Measurements from ENCODE around the gene EEIG1. TPM values are rescaled to one million over a fixed set of nuclear protein-coding genes. Genes with fewer than 3 reads are reported as not detected.

Gene EEIG1
- total RNA-seq, 1 donor = 20.6 TPM

- Histone ChIP-seq H3K27me3 (ENCODE audit: insufficient read depth, low read length) (no peaks in the 10 kb centered on the region), H3K9me3 (ENCODE audit: low read depth, low read length) (no peaks in the 10 kb centered on the region), H3K36me3 (ENCODE audit: insufficient read depth, low read length) (peaks cover 25% of the 10 kb centered on the region), H3K79me2 (ENCODE audit: insufficient read depth, low read length) (peaks cover 34% of the 10 kb centered on the region), H3K4me1 (ENCODE audit: insufficient read depth, low read length) (peaks cover 3% of the 10 kb centered on the region), H4K20me1 (ENCODE audit: insufficient read depth, low read length) (peaks cover 19% of the 10 kb centered on the region), H3K4me3 (ENCODE audit: insufficient read depth, low read length) (no peak overlapping the region), H3K27ac (ENCODE audit: low read depth, low read length) (no peak overlapping the region), H3K4me2 (ENCODE audit: insufficient read depth, low read length) (no peak overlapping the region), H2AFZ (ENCODE audit: low read length) (no peak overlapping the region)
- TF ChIP-seq CTCF (IDR thresholded peaks at IDR 0.05; ENCODE audit: extremely low read depth, low read depth, low read length) = no peak
- no peak for DNase-seq (ENCODE audit: insufficient read length, low spot score, missing footprints)
These were observed 35.5 kb downstream of the EEIG1 start for GRCh38 chr9:127945338-127945737.

GRCh38 chr9:127944586-127945218, 36.1 kb downstream of the EEIG1 start:
- H2AFZ ChIP-seq (ENCODE audit: low read length) = no peak overlapping the region
- H3K4me1 ChIP-seq (ENCODE audit: insufficient read depth, low read length) = peaks cover 3% of the 10 kb centered on the region
- H4K20me1 ChIP-seq (ENCODE audit: insufficient read depth, low read length) = peaks cover 19% of the 10 kb centered on the region
- H3K36me3 ChIP-seq (ENCODE audit: insufficient read depth, low read length) = peaks cover 25% of the 10 kb centered on the region
- no peaks in the 10 kb centered on the region for H3K9me3 ChIP-seq (ENCODE audit: low read depth, low read length)
- no peak overlapping the region for H3K27ac ChIP-seq (ENCODE audit: low read depth, low read length)
- no peaks in the 10 kb centered on the region for H3K27me3 ChIP-seq (ENCODE audit: insufficient read depth, low read length)
- peaks cover 28% of the 10 kb centered on the region for H3K79me2 ChIP-seq (ENCODE audit: insufficient read depth, low read length)
- TF ChIP-seq CTCF (IDR thresholded peaks at IDR 0.05; ENCODE audit: extremely low read depth, low read depth, low read length) = no peak
- no peak overlapping the region for H3K4me3 ChIP-seq (ENCODE audit: insufficient read depth, low read length)
- H3K4me2 ChIP-seq (ENCODE audit: insufficient read depth, low read length) = no peak overlapping the region
- DNase-seq (ENCODE audit: insufficient read length, low spot score, missing footprints) = peak; percentile 43

- Histone ChIP-seq H2AFZ (ENCODE audit: low read length) (no peak overlapping the region), H4K20me1 (ENCODE audit: insufficient read depth, low read length) (peaks cover 19% of the 10 kb centered on the region), H3K4me2 (ENCODE audit: insufficient read depth, low read length) (no peak overlapping the region), H3K4me1 (ENCODE audit: insufficient read depth, low read length) (peaks cover 3% of the 10 kb centered on the region), H3K27ac (ENCODE audit: low read depth, low read length) (no peak overlapping the region), H3K9me3 (ENCODE audit: low read depth, low read length) (no peaks in the 10 kb centered on the region), H3K4me3 (ENCODE audit: insufficient read depth, low read length) (no peak overlapping the region), H3K36me3 (ENCODE audit: insufficient read depth, low read length) (peaks cover 25% of the 10 kb centered on the region), H3K27me3 (ENCODE audit: insufficient read depth, low read length) (no peaks in the 10 kb centered on the region), H3K79me2 (ENCODE audit: insufficient read depth, low read length) (peaks cover 25% of the 10 kb centered on the region)
- peak; percentile 86 for TF ChIP-seq CTCF (IDR thresholded peaks at IDR 0.05; ENCODE audit: extremely low read depth, low read depth, low read length)
- peak; percentile 98 for DNase-seq (ENCODE audit: insufficient read length, low spot score, missing footprints)
These were observed 37.1 kb downstream of the EEIG1 start for GRCh38 chr9:127943731-127944144.

GRCh38 chr9:127943011-127943662, 37.7 kb downstream of the EEIG1 start:
- peaks cover 20% of the 10 kb centered on the region for H3K79me2 ChIP-seq (ENCODE audit: insufficient read depth, low read length)
- H4K20me1 ChIP-seq (ENCODE audit: insufficient read depth, low read length) = peaks cover 19% of the 10 kb centered on the region
- TF ChIP-seq CTCF (IDR thresholded peaks at IDR 0.05; ENCODE audit: extremely low read depth, low read depth, low read length) = no peak
- no peaks in the 10 kb centered on the region for H3K27me3 ChIP-seq (ENCODE audit: insufficient read depth, low read length)
- H3K4me3 ChIP-seq (ENCODE audit: insufficient read depth, low read length) = no peak overlapping the region
- H3K4me1 ChIP-seq (ENCODE audit: insufficient read depth, low read length) = peaks cover 5% of the 10 kb centered on the region
- H2AFZ ChIP-seq (ENCODE audit: low read length) = no peak overlapping the region
- H3K27ac ChIP-seq (ENCODE audit: low read depth, low read length) = no peak overlapping the region
- no peaks in the 10 kb centered on the region for H3K9me3 ChIP-seq (ENCODE audit: low read depth, low read length)
- peaks cover 25% of the 10 kb centered on the region for H3K36me3 ChIP-seq (ENCODE audit: insufficient read depth, low read length)
- H3K4me2 ChIP-seq (ENCODE audit: insufficient read depth, low read length) = no peak overlapping the region
- DNase-seq (ENCODE audit: insufficient read length, low spot score, missing footprints) = peak; percentile 15
